ENCODE measurements around the gene TNS3.
A peak's percentile ranks its signal among the peaks of the same experiment; 100 is the strongest.
"Not testable (repeated sequence)": the region's sequence is repeated elsewhere in the genome, so short reads cannot be mapped to it uniquely, and the experiment has no call there.

Gene TNS3

GRCh38 chr7:47273974-47274766 is 307.7 kb downstream of the TNS3 start:
- no peak overlapping the region for H3K4me3 ChIP-seq (ENCODE audit: low read depth, low read length)

- H3K4me3 ChIP-seq (ENCODE audit: low read depth, low read length), result no peak overlapping the region
Observed at GRCh38 chr7:47273088-47273487, 308.8 kb downstream of the TNS3 start.

GRCh38 chr7:47271749-47272148 is 310.2 kb downstream of the TNS3 start:
- H3K4me3 ChIP-seq (ENCODE audit: low read depth, low read length), result no peak overlapping the region

GRCh38 chr7:47268851-47269836 is 312.8 kb downstream of the TNS3 start:
- H3K4me3 ChIP-seq (ENCODE audit: low read depth, low read length), result no peak overlapping the region

GRCh38 chr7:47267346-47267745 is 314.6 kb downstream of the TNS3 start:
- no peak overlapping the region for H3K4me3 ChIP-seq (ENCODE audit: low read depth, low read length)

GRCh38 chr7:47266799-47267198 is 315.1 kb downstream of the TNS3 start:
- H3K4me3 ChIP-seq (ENCODE audit: low read depth, low read length), result no peak overlapping the region

GRCh38 chr7:47266131-47266706 is 315.7 kb downstream of the TNS3 start:
- H3K4me3 ChIP-seq (ENCODE audit: low read depth, low read length), result no peak overlapping the region

GRCh38 chr7:47265621-47266020 is 316.3 kb downstream of the TNS3 start:
- no peak overlapping the region for H3K4me3 ChIP-seq (ENCODE audit: low read depth, low read length)

- no peak overlapping the region for H3K4me3 ChIP-seq (ENCODE audit: low read depth, low read length)
Observed at GRCh38 chr7:47264021-47264651, 317.8 kb downstream of the TNS3 start.

GRCh38 chr7:47262881-47263280 is 319.0 kb downstream of the TNS3 start:
- no peak overlapping the region for H3K4me3 ChIP-seq (ENCODE audit: low read depth, low read length)

GRCh38 chr7:47262160-47262559 is 319.8 kb downstream of the TNS3 start:
- H3K4me3 ChIP-seq (ENCODE audit: low read depth, low read length), result not testable (repeated sequence)

GRCh38 chr7:47260270-47260669 is 321.6 kb downstream of the TNS3 start:
- no peak overlapping the region for H3K4me3 ChIP-seq (ENCODE audit: low read depth, low read length)

- no peak overlapping the region for H3K4me3 ChIP-seq (ENCODE audit: low read depth, low read length)
Observed at GRCh38 chr7:47259682-47260081, 322.2 kb downstream of the TNS3 start.

GRCh38 chr7:47258798-47259197 is 323.1 kb downstream of the TNS3 start:
- no peak overlapping the region for H3K4me3 ChIP-seq (ENCODE audit: low read depth, low read length)

- H3K4me3 ChIP-seq (ENCODE audit: low read depth, low read length), result no peak overlapping the region
Observed at GRCh38 chr7:47256016-47256415, 325.9 kb downstream of the TNS3 start.

GRCh38 chr7:47255441-47255840 is 326.5 kb downstream of the TNS3 start:
- no peak overlapping the region for H3K4me3 ChIP-seq (ENCODE audit: low read depth, low read length)

GRCh38 chr7:47255007-47255406 is 326.9 kb downstream of the TNS3 start:
- no peak overlapping the region for H3K4me3 ChIP-seq (ENCODE audit: low read depth, low read length)

GRCh38 chr7:47254081-47254977 is 327.6 kb downstream of the TNS3 start:
- peak overlapping the region; percentile 50 for H3K4me3 ChIP-seq (ENCODE audit: low read depth, low read length)

- peak overlapping the region; percentile 50 for H3K4me3 ChIP-seq (ENCODE audit: low read depth, low read length)
Observed at GRCh38 chr7:47253650-47254080, 328.2 kb downstream of the TNS3 start.

- no peak overlapping the region for H3K4me3 ChIP-seq (ENCODE audit: low read depth, low read length)
Observed at GRCh38 chr7:47252675-47253074, 329.2 kb downstream of the TNS3 start.

All from iPS-11a (cell line).